ENCODE measurements around the gene CDH16.

DNA sequence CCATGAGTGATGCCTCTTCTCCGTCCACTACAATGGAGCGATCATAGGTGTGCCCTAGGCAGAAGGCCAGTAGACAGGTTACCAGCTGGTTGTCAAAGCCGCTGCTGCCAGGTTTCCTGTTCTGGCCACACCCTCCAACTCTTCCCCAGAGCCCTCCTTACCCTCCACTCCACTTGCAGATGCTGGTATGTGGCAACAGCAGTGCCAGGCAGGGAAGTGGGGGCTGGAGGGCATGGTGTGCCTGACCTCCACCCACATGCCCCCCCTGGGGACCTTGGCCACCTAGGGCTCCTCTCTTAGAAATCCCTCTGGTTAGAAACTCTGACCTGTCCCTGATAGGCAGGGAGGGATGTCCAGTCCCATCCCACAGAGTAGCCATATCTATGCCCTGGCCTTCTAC is 5.2 kb upstream of the CDH16 start:
- TF ChIP-seq POLR2A (IDR thresholded peaks at IDR 0.05): no peak
- TF ChIP-seq, protein P1, sequence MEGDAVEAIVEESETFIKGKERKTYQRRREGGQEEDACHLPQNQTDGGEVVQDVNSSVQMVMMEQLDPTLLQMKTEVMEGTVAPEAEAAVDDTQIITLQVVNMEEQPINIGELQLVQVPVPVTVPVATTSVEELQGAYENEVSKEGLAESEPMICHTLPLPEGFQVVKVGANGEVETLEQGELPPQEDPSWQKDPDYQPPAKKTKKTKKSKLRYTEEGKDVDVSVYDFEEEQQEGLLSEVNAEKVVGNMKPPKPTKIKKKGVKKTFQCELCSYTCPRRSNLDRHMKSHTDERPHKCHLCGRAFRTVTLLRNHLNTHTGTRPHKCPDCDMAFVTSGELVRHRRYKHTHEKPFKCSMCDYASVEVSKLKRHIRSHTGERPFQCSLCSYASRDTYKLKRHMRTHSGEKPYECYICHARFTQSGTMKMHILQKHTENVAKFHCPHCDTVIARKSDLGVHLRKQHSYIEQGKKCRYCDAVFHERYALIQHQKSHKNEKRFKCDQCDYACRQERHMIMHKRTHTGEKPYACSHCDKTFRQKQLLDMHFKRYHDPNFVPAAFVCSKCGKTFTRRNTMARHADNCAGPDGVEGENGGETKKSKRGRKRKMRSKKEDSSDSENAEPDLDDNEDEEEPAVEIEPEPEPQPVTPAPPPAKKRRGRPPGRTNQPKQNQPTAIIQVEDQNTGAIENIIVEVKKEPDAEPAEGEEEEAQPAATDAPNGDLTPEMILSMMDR (IDR thresholded peaks at IDR 0.05): no peak
